Measurements from ENCODE around the gene JAM3. TPM values are rescaled to one million over a fixed set of nuclear protein-coding genes. Genes with fewer than 3 reads are reported as not detected.

The JAM3 gene
- total RNA-seq, 1 experiment from 2014 or later: not detected

DNA sequence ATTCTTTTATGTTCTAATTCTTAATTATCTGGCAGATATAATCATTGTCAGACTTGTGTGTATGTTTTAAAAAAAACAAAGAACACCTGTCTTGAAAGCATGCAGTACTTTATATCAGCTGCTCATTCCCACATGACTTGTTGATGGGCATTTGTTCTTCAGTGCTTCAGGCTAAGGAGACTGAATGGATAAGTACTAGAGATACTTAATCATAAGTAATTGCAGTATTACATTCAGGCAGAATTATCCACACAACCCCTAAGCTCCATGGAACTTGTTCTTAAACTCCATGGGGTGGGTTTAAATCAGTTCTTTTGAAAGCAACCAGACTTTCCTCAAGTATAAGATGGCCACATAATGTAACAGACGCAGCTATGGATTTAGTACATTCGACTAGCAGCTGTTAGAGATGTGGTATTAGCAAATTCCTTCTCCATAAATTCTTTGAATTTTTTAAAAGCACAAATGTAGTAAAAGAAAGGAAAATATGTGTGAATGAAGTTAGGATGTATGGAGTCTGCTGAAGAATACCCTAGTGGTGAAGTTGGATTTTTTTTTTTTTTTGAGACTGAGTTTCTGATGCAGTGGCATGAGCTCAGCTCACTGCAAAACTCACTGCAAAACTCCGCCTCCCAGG lies 3.0 kb downstream of the JAM3 start:
- H3K4me1 ChIP-seq (replicated peaks; ENCODE audit: insufficient read depth): no peaks in the 10 kb centered on the region
- POLR2A ChIA-PET (ENCODE audit: unreplicated experiment): no interaction called here
- CTCF ChIA-PET: interaction anchor here (0.5 kb wide), 1 partner anchor 89 kb away, joined by 3 read pairs; no protein-coding TSS in a partner anchor
- H3K27ac ChIP-seq: no peak overlapping the region
- H3K27me3 ChIP-seq (ENCODE audit: insufficient read depth, low read depth): peaks cover 85% of the 10 kb centered on the region
- H3K9me3 ChIP-seq (ENCODE audit: insufficient read depth, low read depth): no peaks in the 10 kb centered on the region
- intact Hi-C loops (cut with micrococcal nuclease; ENCODE audit: unreplicated experiment): no loop called here
- H3F3A ChIP-seq (ENCODE audit: insufficient read depth, low read depth): no peaks in the 10 kb centered on the region
- BruUV-seq (replicated peaks): no TSS peak
- H3K36me3 ChIP-seq (ENCODE audit: low read depth): no peaks in the 10 kb centered on the region
- TF ChIP-seq CTCF (conservative IDR thresholded peaks at IDR 0.05) (no peak), EZH2 (IDR thresholded peaks at IDR 0.05; ENCODE audit: low read depth) (no peak)
- peaks cover 3% of the 10 kb centered on the region; the same call in 1 of the 2 replicates for H4K20me1 ChIP-seq (ENCODE audit: insufficient read depth)
- no peak overlapping the region for H2AFZ ChIP-seq
- no peak overlapping the region for H3K4me3 ChIP-seq
- no peak for DNase-seq
- no peaks in the 10 kb centered on the region for H3K9me2 ChIP-seq (ENCODE audit: insufficient read depth)
- H3K79me2 ChIP-seq (ENCODE audit: low read depth): no peaks in the 10 kb centered on the region
- H3K4me2 ChIP-seq: no peak overlapping the region

GRCh38 chr11:134072844-134073243 lies 4.0 kb downstream of the JAM3 start:
- BruUV-seq (replicated peaks): no TSS peak
- no peak for DNase-seq
- Histone ChIP-seq H3K9me3 (ENCODE audit: insufficient read depth, low read depth) (no peaks in the 10 kb centered on the region), H3F3A (ENCODE audit: insufficient read depth, low read depth) (no peaks in the 10 kb centered on the region), H4K20me1 (ENCODE audit: insufficient read depth) (peaks cover 3% of the 10 kb centered on the region; the same call in 1 of the 2 replicates), H3K4me2 (no peak overlapping the region), H2AFZ (no peak overlapping the region), H3K27me3 (ENCODE audit: insufficient read depth, low read depth) (peaks cover 84% of the 10 kb centered on the region), H3K4me1 (replicated peaks; ENCODE audit: insufficient read depth) (no peaks in the 10 kb centered on the region), H3K9me2 (ENCODE audit: insufficient read depth) (no peaks in the 10 kb centered on the region), H3K27ac (no peak overlapping the region), H3K79me2 (ENCODE audit: low read depth) (no peaks in the 10 kb centered on the region), H3K36me3 (ENCODE audit: low read depth) (no peaks in the 10 kb centered on the region), H3K4me3 (no peak overlapping the region)
- CTCF ChIA-PET: interaction anchor here (0.5 kb wide), 1 partner anchor 88 kb away, joined by 3 read pairs; no protein-coding TSS in a partner anchor
- POLR2A ChIA-PET (ENCODE audit: unreplicated experiment): no interaction called here
- intact Hi-C loops (cut with micrococcal nuclease; ENCODE audit: unreplicated experiment): no loop called here
- no peak for TF ChIP-seq CTCF (conservative IDR thresholded peaks at IDR 0.05)
- no peak for TF ChIP-seq EZH2 (IDR thresholded peaks at IDR 0.05; ENCODE audit: low read depth)

DNA sequence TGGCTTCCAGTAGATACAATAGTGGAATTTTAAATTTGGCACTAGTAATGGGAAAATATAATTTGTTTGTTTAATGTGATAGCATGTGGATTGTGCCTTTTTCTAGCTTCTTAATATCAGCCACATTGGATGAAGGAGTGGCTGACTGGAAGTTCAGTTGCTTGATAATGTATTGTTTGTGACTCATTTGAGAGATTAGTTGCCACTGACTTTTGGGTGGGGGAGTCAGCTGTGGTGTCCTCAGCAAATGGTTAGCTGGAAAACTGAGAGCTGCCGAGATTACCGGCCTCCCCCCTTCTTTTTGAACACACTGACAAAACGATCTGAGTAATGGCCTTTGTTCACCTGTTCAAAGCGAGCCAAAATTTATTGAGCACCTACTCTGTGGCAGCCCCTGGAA lies 5.5 kb downstream of the JAM3 start:
- Histone ChIP-seq H3K9me2 (ENCODE audit: insufficient read depth) (no peaks in the 10 kb centered on the region), H3K36me3 (ENCODE audit: low read depth) (no peaks in the 10 kb centered on the region), H3K4me2 (no peak overlapping the region), H3F3A (ENCODE audit: insufficient read depth, low read depth) (no peaks in the 10 kb centered on the region), H3K4me3 (no peak overlapping the region), H2AFZ (no peak overlapping the region), H3K9me3 (ENCODE audit: insufficient read depth, low read depth) (no peaks in the 10 kb centered on the region), H3K79me2 (ENCODE audit: low read depth) (no peaks in the 10 kb centered on the region), H3K27ac (no peak overlapping the region), H4K20me1 (ENCODE audit: insufficient read depth) (peaks cover 3% of the 10 kb centered on the region; the same call in 1 of the 2 replicates), H3K27me3 (ENCODE audit: insufficient read depth, low read depth) (peaks cover 92% of the 10 kb centered on the region), H3K4me1 (replicated peaks; ENCODE audit: insufficient read depth) (no peaks in the 10 kb centered on the region)
- no peak for TF ChIP-seq CTCF (conservative IDR thresholded peaks at IDR 0.05)
- no peak for TF ChIP-seq EZH2 (IDR thresholded peaks at IDR 0.05; ENCODE audit: low read depth)
- ChIA-PET CTCF (no interaction called here), POLR2A (ENCODE audit: unreplicated experiment) (no interaction called here)
- no peak for DNase-seq
- BruUV-seq (replicated peaks): no TSS peak
- intact Hi-C loops (cut with micrococcal nuclease; ENCODE audit: unreplicated experiment): no loop called here
